Hematopoietic multipotent progenitor cell treated with erythropoietin and hydrocortisone succinate and interleukin-3 and kit ligand, for 4 days (in vitro differentiated cells): ENCODE results near the gene PDE11A.

Source experiments
- DNase-seq: peaks from one replicate; pipeline ENCODE4 v3.0.0-alpha.2; 2015

PDE11A gene

GRCh38 chr2:177753682-177754491, 318.7 kb downstream of the PDE11A start:
- peak; percentile 79 for DNase-seq

- DNase-seq = peak; percentile 24
These were observed 324.2 kb downstream of the PDE11A start for GRCh38 chr2:177748360-177748759.

- DNase-seq = no peak
These were observed 325.2 kb downstream of the PDE11A start for GRCh38 chr2:177747384-177747783.

GRCh38 chr2:177746358-177746757, 326.2 kb downstream of the PDE11A start:
- DNase-seq = no peak

- no peak for DNase-seq
These were observed 327.0 kb downstream of the PDE11A start for GRCh38 chr2:177745531-177745930.

- no peak for DNase-seq
These were observed 329.7 kb downstream of the PDE11A start for GRCh38 chr2:177742851-177743250.

- no peak for DNase-seq
These were observed 330.7 kb downstream of the PDE11A start for GRCh38 chr2:177741866-177742265.

- DNase-seq = no peak
These were observed 331.9 kb downstream of the PDE11A start for GRCh38 chr2:177740700-177741099.

- peak; percentile 40 for DNase-seq
These were observed 333.9 kb downstream of the PDE11A start for GRCh38 chr2:177738461-177739235.

- DNase-seq = no peak
These were observed 337.2 kb downstream of the PDE11A start for GRCh38 chr2:177735318-177735803.

GRCh38 chr2:177733322-177733855, 339.2 kb downstream of the PDE11A start:
- DNase-seq = no peak

GRCh38 chr2:177731384-177731783, 341.2 kb downstream of the PDE11A start:
- no peak for DNase-seq

- DNase-seq = no peak
These were observed 341.8 kb downstream of the PDE11A start for GRCh38 chr2:177730792-177731191.

- DNase-seq = no peak
These were observed 342.2 kb downstream of the PDE11A start for GRCh38 chr2:177730363-177730762.

- no peak for DNase-seq
These were observed 343.7 kb downstream of the PDE11A start for GRCh38 chr2:177728920-177729319.

GRCh38 chr2:177728399-177728765, 344.2 kb downstream of the PDE11A start:
- no peak for DNase-seq

- DNase-seq = no peak
These were observed 344.8 kb downstream of the PDE11A start for GRCh38 chr2:177727577-177728398.

GRCh38 chr2:177726931-177727348, 345.6 kb downstream of the PDE11A start:
- DNase-seq = no peak

GRCh38 chr2:177724398-177725287, 347.9 kb downstream of the PDE11A start:
- DNase-seq = peak; percentile 74

GRCh38 chr2:177723235-177723634, 349.3 kb downstream of the PDE11A start:
- DNase-seq = no peak

- DNase-seq = no peak
These were observed 350.6 kb downstream of the PDE11A start for GRCh38 chr2:177721818-177722567.
